RWPE2 (cell line): ENCODE results near the gene PHF12.

Source experiments
- ATAC-seq: fragments of 200-7000 bp; cut with Tn5 transposase; 3 replicates; pipeline ENCODE4 v1.9.1; 2021; ENCODE audit warnings: low read depth
- DNase-seq: peaks from one replicate; pipeline ENCODE4 v3.0.0-alpha.2; 2020; ENCODE audit warnings: low spot score
- H3K27ac ChIP-seq: fragments of 450-650 bp; 2 replicates; pipeline ENCODE4 v1.5.1; 2017; ENCODE audit warnings: mild to moderate bottlenecking; ENCODE audit not compliant: poor library complexity, severe bottlenecking
- H3K27me3 ChIP-seq: fragments of 250-450 bp; sonication (Bioruptor Pico); 2 replicates; pipeline ENCODE4 v1.5.1; 2021; ENCODE audit warnings: mild to moderate bottlenecking, moderate library complexity; ENCODE audit not compliant: insufficient read depth, poor library complexity, severe bottlenecking
- H3K36me3 ChIP-seq: fragments of 250-450 bp; sonication (Bioruptor Pico); 2 replicates; pipeline ENCODE4 v1.5.1; 2020; ENCODE audit warnings: low read depth, mild to moderate bottlenecking, moderate library complexity
- H3K4me1 ChIP-seq: fragments of 250-450 bp; sonication (Bioruptor Pico); 2 replicates; pipeline ENCODE4 v1.5.1; 2021; ENCODE audit warnings: mild to moderate bottlenecking, moderate library complexity; ENCODE audit not compliant: insufficient read depth, poor library complexity, severe bottlenecking
- H3K4me3 ChIP-seq: fragments of 250-450 bp; sonication (Bioruptor Pico); 2 replicates; pipeline ENCODE4 v1.5.1; 2021; ENCODE audit warnings: mild to moderate bottlenecking, moderate library complexity; ENCODE audit not compliant: severe bottlenecking
- H3K9me3 ChIP-seq: fragments of 250-450 bp; sonication (Bioruptor Pico); 2 replicates; pipeline ENCODE4 v1.5.1; 2021; ENCODE audit warnings: mild to moderate bottlenecking, moderate library complexity; ENCODE audit not compliant: severe bottlenecking
- TF ChIP-seq, protein P1 (sequence below): fragments of 450-650 bp; IDR thresholded peaks from one replicate; pipeline ENCODE4 v1.5.1; 2017; ENCODE audit warnings: mild to moderate bottlenecking, moderate library complexity; ENCODE audit not compliant: poor library complexity, severe bottlenecking

PHF12 gene

GRCh38 chr17:28860363-28860808 lies 90.9 kb downstream of the PHF12 start:
- no peaks in the 10 kb centered on the region for H3K9me3 ChIP-seq
- H3K36me3 ChIP-seq = peaks cover 43% of the 10 kb centered on the region
- H3K4me3 ChIP-seq = no peak overlapping the region
- DNase-seq = no peak
- 0 out of 3 replicates have a peak, but pooled peaks have one; percentile 19 for ATAC-seq
- no peaks in the 10 kb centered on the region for H3K4me1 ChIP-seq
- H3K27ac ChIP-seq = no peak overlapping the region
- H3K27me3 ChIP-seq = no peaks in the 10 kb centered on the region
- TF ChIP-seq, protein P1, sequence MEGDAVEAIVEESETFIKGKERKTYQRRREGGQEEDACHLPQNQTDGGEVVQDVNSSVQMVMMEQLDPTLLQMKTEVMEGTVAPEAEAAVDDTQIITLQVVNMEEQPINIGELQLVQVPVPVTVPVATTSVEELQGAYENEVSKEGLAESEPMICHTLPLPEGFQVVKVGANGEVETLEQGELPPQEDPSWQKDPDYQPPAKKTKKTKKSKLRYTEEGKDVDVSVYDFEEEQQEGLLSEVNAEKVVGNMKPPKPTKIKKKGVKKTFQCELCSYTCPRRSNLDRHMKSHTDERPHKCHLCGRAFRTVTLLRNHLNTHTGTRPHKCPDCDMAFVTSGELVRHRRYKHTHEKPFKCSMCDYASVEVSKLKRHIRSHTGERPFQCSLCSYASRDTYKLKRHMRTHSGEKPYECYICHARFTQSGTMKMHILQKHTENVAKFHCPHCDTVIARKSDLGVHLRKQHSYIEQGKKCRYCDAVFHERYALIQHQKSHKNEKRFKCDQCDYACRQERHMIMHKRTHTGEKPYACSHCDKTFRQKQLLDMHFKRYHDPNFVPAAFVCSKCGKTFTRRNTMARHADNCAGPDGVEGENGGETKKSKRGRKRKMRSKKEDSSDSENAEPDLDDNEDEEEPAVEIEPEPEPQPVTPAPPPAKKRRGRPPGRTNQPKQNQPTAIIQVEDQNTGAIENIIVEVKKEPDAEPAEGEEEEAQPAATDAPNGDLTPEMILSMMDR = no peak

GRCh38 chr17:28858801-28859355 lies 92.4 kb downstream of the PHF12 start:
- Histone ChIP-seq H3K27me3 (no peaks in the 10 kb centered on the region), H3K27ac (no peak overlapping the region), H3K4me3 (no peak overlapping the region), H3K4me1 (peaks cover 3% of the 10 kb centered on the region), H3K36me3 (peaks cover 43% of the 10 kb centered on the region), H3K9me3 (no peaks in the 10 kb centered on the region)
- DNase-seq (no peak), ATAC-seq (no peak)
- TF ChIP-seq, protein P1 = no peak

GRCh38 chr17:28857905-28858800 lies 93.2 kb downstream of the PHF12 start:
- peaks cover 3% of the 10 kb centered on the region for H3K4me1 ChIP-seq
- H3K27ac ChIP-seq = no peak overlapping the region
- no peak overlapping the region for H3K4me3 ChIP-seq
- DNase-seq (no peak), ATAC-seq (no peak)
- H3K27me3 ChIP-seq = no peaks in the 10 kb centered on the region
- no peaks in the 10 kb centered on the region for H3K9me3 ChIP-seq
- H3K36me3 ChIP-seq = peaks cover 43% of the 10 kb centered on the region
- TF ChIP-seq, protein P1 = no peak

GRCh38 chr17:28856028-28856574 lies 95.2 kb downstream of the PHF12 start:
- Histone ChIP-seq H3K4me3 (peak overlapping the region; percentile 54), H3K27me3 (no peaks in the 10 kb centered on the region), H3K27ac (no peak overlapping the region), H3K4me1 (peaks cover 3% of the 10 kb centered on the region), H3K36me3 (peaks cover 43% of the 10 kb centered on the region), H3K9me3 (no peaks in the 10 kb centered on the region)
- DNase-seq = no peak
- TF ChIP-seq, protein P1 = no peak
- ATAC-seq = no peak
